K562 (cell line): ENCODE measurements around the gene MTG2. TPM values are rescaled to one million over a fixed set of nuclear protein-coding genes. Genes with fewer than 3 reads are reported as not detected.

Experiments used
- CCNT2 ChIP-seq: IDR thresholded peaks from 2 replicates; pipeline ENCODE4 v1.6.1; 2011; ENCODE audit warnings: borderline replicate concordance, low read depth, mild to moderate bottlenecking, moderate library complexity, mixed read lengths, low read length; ENCODE audit not compliant: insufficient read length; ENCODE audit errors: extremely low read depth
- DACH1 ChIP-seq: fragments of 450-650 bp; IDR thresholded peaks from 2 replicates; pipeline ENCODE4 v1.6.1; 2018; ENCODE audit not compliant: partially characterized antibody
- ELF1 ChIP-seq: fragments of 200-800 bp; sonication (Bioruptor generic); IDR thresholded peaks from 2 replicates; pipeline ENCODE4 v1.6.1; 2016; ENCODE audit warnings: missing genetic modification characterization, missing compliant biosample characterization
- EP400 ChIP-seq: fragments of 450-650 bp; IDR thresholded peaks from 2 replicates; pipeline ENCODE4 v1.6.1; 2017; ENCODE audit warnings: antibody characterized with exemption, mild to moderate bottlenecking, moderate library complexity
- JUND ChIP-seq, 2 experiments: IDR thresholded peaks; 2 replicates in 1 of 2; 3 replicates in 1 of 2; pipeline ENCODE4 v1.6.1; 2011; ENCODE audit warnings: borderline replicate concordance in 2 of 2, low read depth in 2 of 2, low read length in 2 of 2, improper control_type of control experiment in 1 of 2, missing biosample characterization in 1 of 2, missing genetic modification characterization in 1 of 2, missing genetic modification reagents in 1 of 2
- MAX ChIP-seq: sonication (generic); formaldehyde crosslinking; IDR thresholded peaks from 2 replicates; pipeline ENCODE4 v1.9.0; 2022; ENCODE audit warnings: mild to moderate bottlenecking, missing genetic modification reagents
- MCM2 ChIP-seq: fragments of 450-650 bp; IDR thresholded peaks from 2 replicates; pipeline ENCODE4 v1.6.1; 2017; ENCODE audit warnings: low read depth, mild to moderate bottlenecking
- PHB ChIP-seq: fragments of 250-450 bp; sonication (Bioruptor Pico); IDR thresholded peaks from 2 replicates; pipeline ENCODE4 v1.5.0; 2021
- POLR3A ChIP-seq: IDR thresholded peaks from 2 replicates; pipeline ENCODE4 v1.6.1; 2011; ENCODE audit warnings: borderline replicate concordance, mild to moderate bottlenecking, moderate library complexity; ENCODE audit not compliant: insufficient read length, insufficient read depth; ENCODE audit errors: extremely low read depth
- RAD51 ChIP-seq: fragments of 450-650 bp; IDR thresholded peaks from 2 replicates; pipeline ENCODE4 v1.7.1; 2016; ENCODE audit warnings: low read depth, mild to moderate bottlenecking, borderline replicate concordance
- RFX1 ChIP-seq: fragments of 450-650 bp; IDR thresholded peaks from 2 replicates; pipeline ENCODE4 v1.6.1; 2016; ENCODE audit warnings: mild to moderate bottlenecking, moderate library complexity
- TARDBP ChIP-seq: fragments of 450-650 bp; IDR thresholded peaks from 2 replicates; pipeline ENCODE4 v1.6.1; 2016
- ZKSCAN3 ChIP-seq: fragments of 250-450 bp; sonication (Bioruptor Pico); IDR thresholded peaks from 2 replicates; pipeline ENCODE4 v1.4.0; 2020
- ZMIZ1 ChIP-seq, 2 experiments: fragments of 150-350 bp in 1 of 2; IDR thresholded peaks; 2 replicates each; pipeline ENCODE4 v1.6.1; 2012 to 2016; ENCODE audit warnings: low read depth in 2 of 2, low read length in 2 of 2, mild to moderate bottlenecking in 1 of 2, moderate library complexity in 1 of 2
- ZNF143 ChIP-seq: sonication (generic); formaldehyde crosslinking; IDR thresholded peaks from 2 replicates; pipeline ENCODE4 v1.9.0; 2022; ENCODE audit warnings: mild to moderate bottlenecking, missing genetic modification reagents
- ZNF23 ChIP-seq: fragments of 250-450 bp; sonication (Bioruptor Pico); IDR thresholded peaks from 2 replicates; pipeline ENCODE4 v1.4.0; 2020; ENCODE audit warnings: mild to moderate bottlenecking
- ZNF830 ChIP-seq: fragments of 250-450 bp; sonication (Bioruptor Pico); IDR thresholded peaks from 2 replicates; pipeline ENCODE4 v1.5.0; 2021; ENCODE audit warnings: mild to moderate bottlenecking
- polyA plus RNA-seq, 8 experiments: library from polyadenylated mRNA; depleted of rRNA in 4 of 8; stranded (reverse) in 5 of 8; unstranded in 3 of 8; fragments of >200 nt; fragmentation: Nextera tagmentation in 2 of 8; fragmentation: Illumina TruSeq in 1 of 8; extraction: Ambion mirVana in 2 of 8; extraction: Trizol in 1 of 8; gene quantifications; 2 replicates each; pipeline versions ENCODE4 v1.2.1 to v1.2.3, GENCODE V29; 2011 to 2014; ENCODE audit warnings: inconsistent platforms in 1 of 8, missing spikeins in 1 of 8
- total RNA-seq, 7 experiments: library from RNA; depleted of rRNA in 6 of 7; stranded (reverse); fragments of >200 nt in 6 of 7; fragmentation: Illumina TruSeq in 2 of 7; extraction: Trizol in 2 of 7; gene quantifications; 2 replicates each; pipeline versions ENCODE4 v1.2.1 to v1.2.3, GENCODE V29; 2011 to 2021; ENCODE audit warnings: low replicate concordance in 1 of 7
- TF ChIP-seq, protein P1 (sequence below): sonication (generic); formaldehyde crosslinking; IDR thresholded peaks from 2 replicates; pipeline ENCODE4 v1.8.0; 2022; ENCODE audit warnings: mild to moderate bottlenecking, low read depth, missing genetic modification reagents

MTG2 gene
- total and polyA plus RNA-seq, 9 of the 15 experiments (the other 6 are each of a cell fraction or from before 2014, with no cell fraction given) = 8.7 to 67.5 (median 44.5) TPM

GRCh38 chr20:62182469-62183425 lies at the start of gene MTG2 (continued):
- peak; percentile 91 for TF ChIP-seq EP400
- peak; percentile 85 for TF ChIP-seq MAX (CRISPR knock-in tag)
- TF ChIP-seq POLR3A = no peak
- TF ChIP-seq ZKSCAN3 (CRISPR knock-in tag) = no peak
- TF ChIP-seq RFX1 = no peak
- no peak for TF ChIP-seq ZNF143 (CRISPR knock-in tag)
- peak; percentile 95 for TF ChIP-seq ELF1 (tag)
- TF ChIP-seq DACH1 = peak; percentile 28
- TF ChIP-seq ZMIZ1 (IDR thresholded peaks at IDR 0.05; ENCODE audit: low read depth in 2 of 2, low read length in 2 of 2) = 0 out of 4 replicates have a peak, but pooled peaks of 1 of the 2 experiments have one; percentile 17
- no peak for TF ChIP-seq MCM2
- TF ChIP-seq PHB (CRISPR knock-in tag) = no peak; the same call in 1 of the 2 replicates
- no peak for TF ChIP-seq ZNF23 (CRISPR knock-in tag)
- TF ChIP-seq, protein P1, sequence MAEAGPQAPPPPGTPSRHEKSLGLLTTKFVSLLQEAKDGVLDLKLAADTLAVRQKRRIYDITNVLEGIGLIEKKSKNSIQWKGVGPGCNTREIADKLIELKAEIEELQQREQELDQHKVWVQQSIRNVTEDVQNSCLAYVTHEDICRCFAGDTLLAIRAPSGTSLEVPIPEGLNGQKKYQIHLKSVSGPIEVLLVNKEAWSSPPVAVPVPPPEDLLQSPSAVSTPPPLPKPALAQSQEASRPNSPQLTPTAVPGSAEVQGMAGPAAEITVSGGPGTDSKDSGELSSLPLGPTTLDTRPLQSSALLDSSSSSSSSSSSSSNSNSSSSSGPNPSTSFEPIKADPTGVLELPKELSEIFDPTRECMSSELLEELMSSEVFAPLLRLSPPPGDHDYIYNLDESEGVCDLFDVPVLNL = 0 out of 2 replicates have a peak, but pooled peaks have one; percentile 23
- TF ChIP-seq ZNF830 (CRISPR knock-in tag) = peak; percentile 69; the same call in 1 of the 2 replicates
- peak; percentile 88 for TF ChIP-seq CCNT2
- TF ChIP-seq JUND (IDR thresholded peaks at IDR 0.05; ENCODE audit: borderline replicate concordance, low read depth, low read length) = peak; percentile 50; the same call in 1 of the 2 replicates
- peak; percentile 26; the same call in 1 of the 3 replicates for TF ChIP-seq JUND (tag; IDR thresholded peaks at IDR 0.05; ENCODE audit: borderline replicate concordance, low read depth, low read length)
- peak; percentile 76; the same call in 1 of the 2 replicates for TF ChIP-seq TARDBP
- TF ChIP-seq RAD51 = no peak
